Panc1 (cell line): ENCODE data around the gene VPS35L. TPM values are rescaled to one million over a fixed set of nuclear protein-coding genes. Genes with fewer than 3 reads are reported as not detected.

ENCODE experiments used
- ATAC-seq: fragments of 200-7000 bp; cut with Tn5 transposase; 2 replicates; pipeline ENCODE4 v1.9.1; 2020; ENCODE audit warnings: mild to moderate bottlenecking, moderate library complexity
- BruUV-seq: library from RNA; stranded (reverse); fragments of 400-500 nt; replicated peaks from 2 replicates; lab custom pipeline; 2021; lab: Mats Ljungman, UMichigan
- CTCF ChIA-PET: fragments of 300-600 bp; sonication (Branson Sonifier 250); formaldehyde crosslinking; loops from one replicate; lab custom pipeline; 2022; ENCODE audit warnings: antibody characterized with exemption; lab: Charles Lee
- POLR2A ChIA-PET: fragments of 300-600 bp; sonication (Branson Sonifier 250); formaldehyde crosslinking; loops from one replicate; lab custom pipeline; 2022; ENCODE audit warnings: antibody characterized with exemption; lab: Charles Lee
- DNase-seq: peaks from one replicate; pipeline ENCODE4 v3.0.0-alpha.2; 2010; ENCODE audit warnings: low read depth, low spot score
- H3K27ac ChIP-seq: 2 replicates; pipeline ENCODE4 v1.5.1; 2011; ENCODE audit warnings: mild to moderate bottlenecking, low read length, inconsistent platforms
- H3K27me3 ChIP-seq: fragments of 200-500 bp; sonication (Bioruptor generic); 2 replicates; pipeline ENCODE4 v1.6.0; 2014; ENCODE audit warnings: low read length, inconsistent platforms; ENCODE audit not compliant: control insufficient read depth, insufficient read depth
- H3K36me3 ChIP-seq: fragments of 200-500 bp; sonication (Bioruptor generic); 2 replicates; pipeline ENCODE4 v1.5.1; 2014; ENCODE audit warnings: inconsistent platforms, mild to moderate bottlenecking, low read length, moderate library complexity; ENCODE audit not compliant: control insufficient read depth, insufficient read depth
- H3K4me1 ChIP-seq: 2 replicates; pipeline ENCODE4 v1.5.1; 2011; ENCODE audit warnings: inconsistent platforms, mild to moderate bottlenecking, low read length, moderate library complexity; ENCODE audit not compliant: control insufficient read depth, insufficient read depth
- H3K4me3 ChIP-seq, 2 experiments: 2 replicates each; pipeline ENCODE4 v1.5.1; 2011 to 2012; ENCODE audit warnings: low read depth in 2 of 2, low read length in 2 of 2, mild to moderate bottlenecking in 2 of 2, inconsistent platforms in 1 of 2, moderate library complexity in 1 of 2
- H3K9me3 ChIP-seq: fragments of 200-500 bp; sonication (Bioruptor generic); 2 replicates; pipeline ENCODE4 v1.5.1; 2014; ENCODE audit warnings: low read depth, mild to moderate bottlenecking, inconsistent platforms, low read length, moderate library complexity; ENCODE audit not compliant: control insufficient read depth, insufficient read depth
- POLR2AphosphoS5 ChIP-seq: IDR thresholded peaks from 2 replicates; pipeline ENCODE4 v1.6.1; 2012; ENCODE audit warnings: mild to moderate bottlenecking, low read depth, low read length, moderate library complexity
- SIN3A ChIP-seq: IDR thresholded peaks from 2 replicates; pipeline ENCODE4 v1.6.1; 2012; ENCODE audit warnings: low read depth, mild to moderate bottlenecking, low read length, moderate library complexity, borderline replicate concordance; ENCODE audit not compliant: insufficient read depth
- TCF7L2 ChIP-seq: IDR thresholded peaks from 2 replicates; pipeline ENCODE4 v1.6.1; 2011; ENCODE audit warnings: mild to moderate bottlenecking, low read depth, low read length, inconsistent platforms
- in situ Hi-C: cut with HindIII; loops from 2 replicates; pipeline ENCODE4 v1.10.0; 2016; ENCODE audit warnings: low sequenced_read_pairs, low pct_unique_long_range_greater_than_20kb
- intact Hi-C: fragments of 100-400 bp; cut with micrococcal nuclease; formaldehyde crosslinking; loops from one replicate; pipeline ENCODE4 v1.10.0; 2022; ENCODE audit not compliant: unreplicated experiment
- total RNA-seq: library from RNA; stranded (reverse); gene quantifications from one replicate; pipeline ENCODE4 v1.2.1, GENCODE V29; 2021; ENCODE audit not compliant: unreplicated experiment
- TF ChIP-seq, protein P1 (sequence below): fragments of 450-650 bp; IDR thresholded peaks from 2 replicates; pipeline ENCODE4 v1.5.1; 2017; ENCODE audit warnings: mild to moderate bottlenecking
- TF ChIP-seq, protein P2 (sequence below), 2 experiments: IDR thresholded peaks; 2 replicates each; pipeline ENCODE4 v1.6.1; 2011 to 2012; ENCODE audit warnings: low read depth in 2 of 2, control low read depth in 1 of 2, low read length in 1 of 2, mild to moderate bottlenecking in 1 of 2, moderate library complexity in 1 of 2; ENCODE audit not compliant: insufficient read depth in 1 of 2

Gene VPS35L
- total RNA-seq, 1 experiment from 2014 or later: 124 TPM

DNA sequence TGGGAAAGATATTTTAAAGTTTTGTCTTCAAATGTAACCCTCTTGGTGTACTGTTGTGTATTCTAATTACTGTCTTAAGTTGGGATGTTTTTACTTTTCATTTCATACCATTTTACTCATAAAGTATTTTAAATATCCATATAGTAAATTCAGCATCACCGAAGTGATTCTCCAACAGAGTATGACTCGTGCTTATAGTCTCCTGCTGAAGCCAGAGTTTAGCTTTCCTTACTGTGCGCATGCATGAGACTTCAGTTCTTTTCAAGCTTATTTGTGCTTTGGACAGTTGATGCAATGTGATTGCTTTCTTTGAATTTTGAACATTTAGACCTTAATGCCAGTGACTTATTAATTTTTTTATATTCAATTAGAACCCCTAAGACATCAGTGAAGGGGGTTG lies 7.4 kb upstream of the VPS35L start:
- ChIA-PET CTCF (no interaction called here), POLR2A (no interaction called here)
- no TSS peak for BruUV-seq
- TF ChIP-seq TCF7L2: no peak
- no peak for TF ChIP-seq POLR2AphosphoS5
- TF ChIP-seq, protein P1, sequence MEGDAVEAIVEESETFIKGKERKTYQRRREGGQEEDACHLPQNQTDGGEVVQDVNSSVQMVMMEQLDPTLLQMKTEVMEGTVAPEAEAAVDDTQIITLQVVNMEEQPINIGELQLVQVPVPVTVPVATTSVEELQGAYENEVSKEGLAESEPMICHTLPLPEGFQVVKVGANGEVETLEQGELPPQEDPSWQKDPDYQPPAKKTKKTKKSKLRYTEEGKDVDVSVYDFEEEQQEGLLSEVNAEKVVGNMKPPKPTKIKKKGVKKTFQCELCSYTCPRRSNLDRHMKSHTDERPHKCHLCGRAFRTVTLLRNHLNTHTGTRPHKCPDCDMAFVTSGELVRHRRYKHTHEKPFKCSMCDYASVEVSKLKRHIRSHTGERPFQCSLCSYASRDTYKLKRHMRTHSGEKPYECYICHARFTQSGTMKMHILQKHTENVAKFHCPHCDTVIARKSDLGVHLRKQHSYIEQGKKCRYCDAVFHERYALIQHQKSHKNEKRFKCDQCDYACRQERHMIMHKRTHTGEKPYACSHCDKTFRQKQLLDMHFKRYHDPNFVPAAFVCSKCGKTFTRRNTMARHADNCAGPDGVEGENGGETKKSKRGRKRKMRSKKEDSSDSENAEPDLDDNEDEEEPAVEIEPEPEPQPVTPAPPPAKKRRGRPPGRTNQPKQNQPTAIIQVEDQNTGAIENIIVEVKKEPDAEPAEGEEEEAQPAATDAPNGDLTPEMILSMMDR: no peak
- TF ChIP-seq, protein P2, sequence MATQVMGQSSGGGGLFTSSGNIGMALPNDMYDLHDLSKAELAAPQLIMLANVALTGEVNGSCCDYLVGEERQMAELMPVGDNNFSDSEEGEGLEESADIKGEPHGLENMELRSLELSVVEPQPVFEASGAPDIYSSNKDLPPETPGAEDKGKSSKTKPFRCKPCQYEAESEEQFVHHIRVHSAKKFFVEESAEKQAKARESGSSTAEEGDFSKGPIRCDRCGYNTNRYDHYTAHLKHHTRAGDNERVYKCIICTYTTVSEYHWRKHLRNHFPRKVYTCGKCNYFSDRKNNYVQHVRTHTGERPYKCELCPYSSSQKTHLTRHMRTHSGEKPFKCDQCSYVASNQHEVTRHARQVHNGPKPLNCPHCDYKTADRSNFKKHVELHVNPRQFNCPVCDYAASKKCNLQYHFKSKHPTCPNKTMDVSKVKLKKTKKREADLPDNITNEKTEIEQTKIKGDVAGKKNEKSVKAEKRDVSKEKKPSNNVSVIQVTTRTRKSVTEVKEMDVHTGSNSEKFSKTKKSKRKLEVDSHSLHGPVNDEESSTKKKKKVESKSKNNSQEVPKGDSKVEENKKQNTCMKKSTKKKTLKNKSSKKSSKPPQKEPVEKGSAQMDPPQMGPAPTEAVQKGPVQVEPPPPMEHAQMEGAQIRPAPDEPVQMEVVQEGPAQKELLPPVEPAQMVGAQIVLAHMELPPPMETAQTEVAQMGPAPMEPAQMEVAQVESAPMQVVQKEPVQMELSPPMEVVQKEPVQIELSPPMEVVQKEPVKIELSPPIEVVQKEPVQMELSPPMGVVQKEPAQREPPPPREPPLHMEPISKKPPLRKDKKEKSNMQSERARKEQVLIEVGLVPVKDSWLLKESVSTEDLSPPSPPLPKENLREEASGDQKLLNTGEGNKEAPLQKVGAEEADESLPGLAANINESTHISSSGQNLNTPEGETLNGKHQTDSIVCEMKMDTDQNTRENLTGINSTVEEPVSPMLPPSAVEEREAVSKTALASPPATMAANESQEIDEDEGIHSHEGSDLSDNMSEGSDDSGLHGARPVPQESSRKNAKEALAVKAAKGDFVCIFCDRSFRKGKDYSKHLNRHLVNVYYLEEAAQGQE (IDR thresholded peaks at IDR 0.05; ENCODE audit: insufficient read depth in 1 of 2, low read depth in 2 of 2, low read length in 1 of 2): no peak
- TF ChIP-seq SIN3A: no peak
- Histone ChIP-seq H3K9me3 (no peaks in the 10 kb centered on the region), H3K4me3 (no peak overlapping the region), H3K4me1 (no peaks in the 10 kb centered on the region), H3K27ac (no peak overlapping the region), H3K27me3 (no peaks in the 10 kb centered on the region), H3K36me3 (peaks cover 54% of the 10 kb centered on the region)
- intact Hi-C loops (no loop called here), in situ Hi-C loops (loop anchor here (25.0 kb wide), 1 partner anchor 136 kb away; the partner anchor contains the start of gene TMC5)
- ATAC-seq (no peak), DNase-seq (no peak)

DNA sequence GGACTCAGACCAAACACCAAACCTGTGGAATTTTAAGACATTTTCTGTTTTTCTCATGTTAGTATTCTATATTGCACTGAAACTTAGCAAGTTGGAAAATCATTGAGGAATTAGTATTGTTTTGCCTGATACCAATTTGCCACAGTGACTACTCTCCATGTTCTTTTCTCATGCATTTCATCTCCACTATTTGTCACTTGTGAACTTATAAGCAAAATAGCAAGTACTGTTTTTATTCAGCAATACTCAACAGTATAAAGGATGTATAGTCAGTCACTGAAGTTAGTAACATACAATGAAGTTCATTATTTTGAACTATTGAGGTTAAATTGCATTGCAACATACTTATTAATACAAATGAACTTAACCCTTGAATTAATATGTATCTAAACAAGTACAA lies 5.8 kb upstream of the VPS35L start:
- CTCF ChIA-PET: no interaction called here
- POLR2A ChIA-PET: no interaction called here
- H3K27me3 ChIP-seq: no peaks in the 10 kb centered on the region
- no peaks in the 10 kb centered on the region for H3K9me3 ChIP-seq
- TF ChIP-seq POLR2AphosphoS5: no peak
- TF ChIP-seq, protein P1: no peak
- no peak for TF ChIP-seq SIN3A
- no peak for TF ChIP-seq TCF7L2
- TF ChIP-seq, protein P2 (IDR thresholded peaks at IDR 0.05; ENCODE audit: insufficient read depth in 1 of 2, low read depth in 2 of 2, low read length in 1 of 2): no peak
- ATAC-seq (no peak), DNase-seq (no peak)
- BruUV-seq: no TSS peak
- peaks cover 48% of the 10 kb centered on the region for H3K36me3 ChIP-seq
- intact Hi-C loops (no loop called here), in situ Hi-C loops (loop anchor here (25.0 kb wide), 1 partner anchor 137 kb away; the partner anchor contains the start of gene TMC5)
- H3K4me1 ChIP-seq: peaks cover 5% of the 10 kb centered on the region; the same call in 1 of the 2 replicates
- H3K4me3 ChIP-seq: no peak overlapping the region
- no peak overlapping the region for H3K27ac ChIP-seq
